IPS-NIHi7 (cell line): ENCODE measurements around the gene ADPRHL1.
"Not testable (repeated sequence)": the region's sequence is repeated elsewhere in the genome, so short reads cannot be mapped to it uniquely, and the experiment has no call there.

Experiments
- DNase-seq: peaks from one replicate; pipeline ENCODE4 v3.0.0; 2012; ENCODE audit warnings: mixed read lengths; ENCODE audit errors: extremely low spot score

ADPRHL1 gene

GRCh38 chr13:113371061-113371460 is 82.2 kb downstream of the ADPRHL1 start:
- no peak for DNase-seq

- no peak for DNase-seq
Observed at GRCh38 chr13:113369881-113370280, 83.4 kb downstream of the ADPRHL1 start.

- no peak for DNase-seq
Observed at GRCh38 chr13:113369189-113369588, 84.1 kb downstream of the ADPRHL1 start.

GRCh38 chr13:113368353-113368752 is 84.9 kb downstream of the ADPRHL1 start:
- not testable (repeated sequence) for DNase-seq

- DNase-seq, result no peak
Observed at GRCh38 chr13:113367771-113368170, 85.5 kb downstream of the ADPRHL1 start.

GRCh38 chr13:113367020-113367560 is 86.2 kb downstream of the ADPRHL1 start:
- DNase-seq, result no peak

- no peak for DNase-seq
Observed at GRCh38 chr13:113365971-113366588, 87.2 kb downstream of the ADPRHL1 start.

GRCh38 chr13:113365583-113365970 is 87.7 kb downstream of the ADPRHL1 start:
- DNase-seq, result no peak

GRCh38 chr13:113364901-113365582 is 88.2 kb downstream of the ADPRHL1 start:
- DNase-seq, result no peak

GRCh38 chr13:113364311-113364889 is 88.9 kb downstream of the ADPRHL1 start:
- no peak for DNase-seq

GRCh38 chr13:113361406-113361805 is 91.9 kb downstream of the ADPRHL1 start:
- DNase-seq, result no peak

- DNase-seq, result no peak
Observed at GRCh38 chr13:113360446-113360845, 92.8 kb downstream of the ADPRHL1 start.

- DNase-seq, result no peak
Observed at GRCh38 chr13:113359571-113359970, 93.7 kb downstream of the ADPRHL1 start.

- DNase-seq, result no peak
Observed at GRCh38 chr13:113358653-113359190, 94.6 kb downstream of the ADPRHL1 start.

GRCh38 chr13:113357529-113357928 is 95.8 kb downstream of the ADPRHL1 start:
- no peak for DNase-seq

GRCh38 chr13:113356596-113356995 is 96.7 kb downstream of the ADPRHL1 start:
- DNase-seq, result no peak

- no peak for DNase-seq
Observed at GRCh38 chr13:113355621-113356020, 97.7 kb downstream of the ADPRHL1 start.

- DNase-seq, result no peak
Observed at GRCh38 chr13:113354831-113355610, 98.3 kb downstream of the ADPRHL1 start.

GRCh38 chr13:113353254-113353653 is 100.0 kb downstream of the ADPRHL1 start:
- DNase-seq, result no peak

- no peak for DNase-seq
Observed at GRCh38 chr13:113351514-113352026, 101.7 kb downstream of the ADPRHL1 start.

- DNase-seq, result no peak
Observed at GRCh38 chr13:113350938-113351335, 102.4 kb downstream of the ADPRHL1 start.
